IPS DF 4.7 (cell line): ENCODE data around the gene ASB7.

Source experiments
- DNase-seq: peaks from one replicate; pipeline ENCODE4 v3.0.0-alpha.2; 2013; ENCODE audit warnings: low spot score; ENCODE audit errors: extremely low read depth

ASB7 gene

GRCh38 chr15:100596792-100597191 lies 5.6 kb upstream of the ASB7 start:
- DNase-seq: no peak

- no peak for DNase-seq
Observed at GRCh38 chr15:100597862-100598261, 4.5 kb upstream of the ASB7 start.

GRCh38 chr15:100598655-100599054 lies 3.7 kb upstream of the ASB7 start:
- no peak for DNase-seq

- no peak for DNase-seq
Observed at GRCh38 chr15:100601163-100601562, 1.2 kb upstream of the ASB7 start.

GRCh38 chr15:100601617-100602063 lies 749 bp upstream of the ASB7 start:
- DNase-seq: no peak

GRCh38 chr15:100602823-100603393 lies 519 bp downstream of the ASB7 start:
- DNase-seq: no peak

- no peak for DNase-seq
Observed at GRCh38 chr15:100612539-100612938, 10.2 kb downstream of the ASB7 start.

GRCh38 chr15:100613208-100613607 lies 10.8 kb downstream of the ASB7 start:
- DNase-seq: no peak

GRCh38 chr15:100614336-100614735 lies 11.9 kb downstream of the ASB7 start:
- DNase-seq: no peak

GRCh38 chr15:100614918-100615317 lies 12.5 kb downstream of the ASB7 start:
- DNase-seq: no peak

GRCh38 chr15:100615801-100616200 lies 13.4 kb downstream of the ASB7 start:
- DNase-seq: no peak

- no peak for DNase-seq
Observed at GRCh38 chr15:100616700-100617099, 14.3 kb downstream of the ASB7 start.

GRCh38 chr15:100623301-100623700 lies 20.9 kb downstream of the ASB7 start:
- no peak for DNase-seq

- DNase-seq: peak; percentile 49
Observed at GRCh38 chr15:100627789-100628395, 25.5 kb downstream of the ASB7 start.

- no peak for DNase-seq
Observed at GRCh38 chr15:100628746-100629145, 26.4 kb downstream of the ASB7 start.

- no peak for DNase-seq
Observed at GRCh38 chr15:100631831-100632230, 29.4 kb downstream of the ASB7 start.

GRCh38 chr15:100633763-100634075 lies 31.3 kb downstream of the ASB7 start:
- no peak for DNase-seq

- DNase-seq: peak; percentile 25
Observed at GRCh38 chr15:100635406-100636071, 33.1 kb downstream of the ASB7 start.

GRCh38 chr15:100638177-100638730 lies 35.9 kb downstream of the ASB7 start:
- no peak for DNase-seq

GRCh38 chr15:100642213-100642949 lies 40.0 kb downstream of the ASB7 start:
- DNase-seq: no peak

- no peak for DNase-seq
Observed at GRCh38 chr15:100642950-100643338, 40.6 kb downstream of the ASB7 start.

GRCh38 chr15:100645671-100646070 lies 43.3 kb downstream of the ASB7 start:
- DNase-seq: no peak
